ENCODE data around the gene KASH5. TPM values are rescaled to one million over a fixed set of nuclear protein-coding genes. Genes with fewer than 3 reads are reported as not detected.

The KASH5 gene
- total and polyA plus RNA-seq, 12 donors, result not detected

DNA sequence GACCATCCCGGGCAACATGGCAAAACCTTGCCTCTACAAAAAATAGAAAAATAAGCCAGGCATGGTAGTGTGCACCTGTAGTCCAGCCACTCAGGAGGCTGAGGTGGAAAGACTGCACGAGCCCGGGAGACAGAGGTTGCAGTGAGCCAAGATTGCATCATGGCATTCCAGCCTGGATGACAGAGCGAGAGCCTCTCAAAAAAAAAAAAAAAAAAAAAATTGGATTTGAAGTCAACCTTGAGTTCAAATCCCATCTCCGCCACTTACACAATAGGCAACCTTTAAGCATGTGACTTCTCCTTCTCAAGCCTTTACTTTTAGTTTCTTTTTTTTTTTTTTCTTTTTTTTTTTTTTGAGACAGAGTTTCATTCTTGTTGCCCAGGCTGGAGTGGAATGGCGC lies 12.0 kb downstream of the KASH5 start:
- DNase-seq (no peak), ATAC-seq (no peak)
- H3K27me3 ChIP-seq, result peaks cover 0 to 23% (median 7%) of the 10 kb centered on the region in 7 donors
- H3K4me1 ChIP-seq, result no peaks in the 10 kb centered on the region
- intact Hi-C loops (cut with DNase I), result loop anchor here in 1 of 10 donors (5.0 kb wide), 1 partner anchor 37 kb away; no protein-coding TSS in a partner anchor
- no peaks in the 10 kb centered on the region for H3K36me3 ChIP-seq
- no peak overlapping the region for H3K27ac ChIP-seq
- TF ChIP-seq, protein P1, sequence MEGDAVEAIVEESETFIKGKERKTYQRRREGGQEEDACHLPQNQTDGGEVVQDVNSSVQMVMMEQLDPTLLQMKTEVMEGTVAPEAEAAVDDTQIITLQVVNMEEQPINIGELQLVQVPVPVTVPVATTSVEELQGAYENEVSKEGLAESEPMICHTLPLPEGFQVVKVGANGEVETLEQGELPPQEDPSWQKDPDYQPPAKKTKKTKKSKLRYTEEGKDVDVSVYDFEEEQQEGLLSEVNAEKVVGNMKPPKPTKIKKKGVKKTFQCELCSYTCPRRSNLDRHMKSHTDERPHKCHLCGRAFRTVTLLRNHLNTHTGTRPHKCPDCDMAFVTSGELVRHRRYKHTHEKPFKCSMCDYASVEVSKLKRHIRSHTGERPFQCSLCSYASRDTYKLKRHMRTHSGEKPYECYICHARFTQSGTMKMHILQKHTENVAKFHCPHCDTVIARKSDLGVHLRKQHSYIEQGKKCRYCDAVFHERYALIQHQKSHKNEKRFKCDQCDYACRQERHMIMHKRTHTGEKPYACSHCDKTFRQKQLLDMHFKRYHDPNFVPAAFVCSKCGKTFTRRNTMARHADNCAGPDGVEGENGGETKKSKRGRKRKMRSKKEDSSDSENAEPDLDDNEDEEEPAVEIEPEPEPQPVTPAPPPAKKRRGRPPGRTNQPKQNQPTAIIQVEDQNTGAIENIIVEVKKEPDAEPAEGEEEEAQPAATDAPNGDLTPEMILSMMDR (IDR thresholded peaks at IDR 0.05), result no peak
- 84 to 87% methylated on average over 6 of the region's 6 CpGs for WGBS, 2 donors
- H3K9me3 ChIP-seq, result no peaks in the 10 kb centered on the region
- no peak overlapping the region for H3K4me3 ChIP-seq

DNA sequence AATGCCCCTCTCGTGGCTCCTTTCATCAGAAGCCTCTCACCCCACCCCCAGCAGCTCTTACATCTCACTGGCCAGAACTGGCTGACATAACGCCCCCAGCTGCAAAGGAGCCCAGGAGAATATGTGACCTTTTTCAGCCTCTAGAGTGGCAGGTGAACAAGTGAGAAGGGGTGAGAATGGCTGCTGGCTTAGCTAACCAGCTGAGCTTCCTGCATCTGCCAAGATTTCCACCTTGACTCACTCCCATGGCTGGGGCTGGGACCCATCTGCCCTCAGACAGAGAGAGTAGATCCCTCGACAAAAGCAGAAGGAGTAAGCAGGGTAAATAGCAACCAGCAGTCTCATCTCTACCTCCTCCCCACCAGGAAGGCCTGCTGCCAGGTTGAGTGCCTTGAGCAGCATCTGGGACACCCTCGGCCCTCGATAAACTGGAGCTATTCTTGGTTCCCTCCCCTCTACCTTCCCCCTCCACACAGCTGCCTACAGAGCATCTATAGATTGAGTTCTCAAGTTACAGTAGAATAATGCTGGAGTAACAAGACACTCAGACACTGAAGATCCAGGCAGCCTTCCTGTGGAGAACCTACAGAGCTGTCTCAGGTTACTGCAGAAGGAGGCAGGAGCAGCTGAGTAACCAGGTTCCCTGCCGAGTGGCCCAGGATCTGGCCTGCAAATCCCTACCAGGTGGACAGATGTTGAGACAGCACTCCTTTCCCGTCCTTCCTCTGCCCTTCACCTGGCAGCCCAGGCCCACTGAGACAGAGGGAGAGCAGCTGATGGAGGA lies 15.5 kb downstream of the KASH5 start:
- no peak for ATAC-seq
- DNase-seq, result no peak
- H3K9me3 ChIP-seq, result no peaks in the 10 kb centered on the region
- no peak overlapping the region for H3K4me3 ChIP-seq
- WGBS, 2 donors, result 47 to 56% methylated on average over 7 of the region's 7 CpGs
- peaks cover 0 to 12% (median 0%) of the 10 kb centered on the region in 7 donors for H3K27me3 ChIP-seq
- no peaks in the 10 kb centered on the region for H3K4me1 ChIP-seq
- TF ChIP-seq, protein P1 (IDR thresholded peaks at IDR 0.05), result no peak
- H3K36me3 ChIP-seq, result no peaks in the 10 kb centered on the region
- intact Hi-C loops (cut with DNase I), result loop anchor here in 1 of 10 donors (5.0 kb wide), 1 partner anchor 34 kb away; no protein-coding TSS in a partner anchor
- no peak overlapping the region for H3K27ac ChIP-seq

- no peak overlapping the region for H3K27ac ChIP-seq
- peaks cover 0 to 17% (median 0%) of the 10 kb centered on the region in 9 donors for H3K4me1 ChIP-seq
- no peak overlapping the region for H3K4me3 ChIP-seq
- intact Hi-C loops (cut with DNase I), result no loop called here
- H3K9me3 ChIP-seq, result no peaks in the 10 kb centered on the region
- H3K36me3 ChIP-seq, result no peaks in the 10 kb centered on the region
- WGBS, 2 donors, result 64 to 76% methylated on average over 7 of the region's 7 CpGs
- TF ChIP-seq, protein P1 (IDR thresholded peaks at IDR 0.05), result no peak
- H3K27me3 ChIP-seq, result peaks cover 0 to 6% (median 0%) of the 10 kb centered on the region in 7 donors
- ATAC-seq, result no peak
- DNase-seq, result no peak
Observed at GRCh38 chr19:49407079-49407478, 19.0 kb downstream of the KASH5 start.

GRCh38 chr19:49407482-49408015 lies 19.5 kb downstream of the KASH5 start:
- no peak for DNase-seq
- peaks cover 0 to 17% (median 0%) of the 10 kb centered on the region in 9 donors for H3K4me1 ChIP-seq
- H3K27ac ChIP-seq, result no peak overlapping the region
- no peaks in the 10 kb centered on the region for H3K36me3 ChIP-seq
- WGBS, 2 donors, result 85 to 86% methylated on average over 16 of the region's 16 CpGs
- no peak for ATAC-seq
- peaks cover 0 to 2% (median 0%) of the 10 kb centered on the region in 7 donors for H3K27me3 ChIP-seq
- no peak overlapping the region for H3K4me3 ChIP-seq
- TF ChIP-seq, protein P1 (IDR thresholded peaks at IDR 0.05), result no peak
- no peaks in the 10 kb centered on the region for H3K9me3 ChIP-seq
- intact Hi-C loops (cut with DNase I), result no loop called here

Measured in heart right ventricle (tissue), 16 donors.